DLD1 (cell line): ENCODE data around the gene CCDC184.
"Not testable (repeated sequence)": the region's sequence is repeated elsewhere in the genome, so short reads cannot be mapped to it uniquely, and the experiment has no call there.

ENCODE experiments used
- in situ Hi-C: cut with HindIII; loops from 2 replicates; pipeline ENCODE4 v1.10.0; 2017; ENCODE audit warnings: low sequenced_read_pairs

Gene CCDC184

DNA sequence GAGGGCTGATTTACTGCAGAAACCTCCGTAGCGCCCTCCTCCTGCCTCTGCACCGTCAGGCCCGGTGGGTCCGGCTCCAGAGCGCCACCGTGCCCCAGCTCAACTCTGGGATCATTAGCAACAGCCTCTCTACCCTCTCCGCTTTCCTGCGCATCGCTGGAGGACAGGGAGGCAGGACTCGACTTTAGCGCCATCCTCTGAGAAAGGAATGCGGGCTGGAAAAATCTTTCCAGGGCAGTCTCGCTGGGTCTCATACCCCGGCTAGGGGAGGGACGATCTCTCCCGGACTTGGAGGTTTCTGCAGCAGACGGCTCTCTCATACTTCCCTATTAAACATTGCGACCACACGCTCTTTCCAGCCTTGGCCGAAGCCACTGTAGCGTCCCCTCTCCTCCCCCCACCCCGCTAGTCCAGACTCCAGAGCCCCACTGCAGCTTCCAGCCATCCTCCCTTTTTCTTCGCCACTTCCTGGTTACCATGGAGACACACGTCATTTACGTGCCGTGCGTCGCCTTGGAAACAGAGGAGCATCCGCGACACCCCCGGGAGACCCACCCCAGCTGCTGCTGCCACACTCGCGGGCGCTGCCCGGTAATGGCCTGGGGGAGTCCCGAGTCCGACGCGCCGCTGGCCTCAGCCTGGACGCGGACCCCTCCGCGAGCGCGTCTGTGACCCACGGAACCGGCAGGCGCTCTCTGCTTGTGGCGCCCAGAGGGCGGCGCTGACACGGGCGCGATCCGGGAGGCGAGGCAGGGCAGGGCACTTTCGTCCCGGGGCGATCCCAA lies at the start of gene CCDC184:
TSS of gene CCDC184 (plus strand) at position 554 of the 785 bp plus-strand sequence. CDS start 479 bp downstream, outside the sequence.
- in situ Hi-C loops, result no loop called here

DNA sequence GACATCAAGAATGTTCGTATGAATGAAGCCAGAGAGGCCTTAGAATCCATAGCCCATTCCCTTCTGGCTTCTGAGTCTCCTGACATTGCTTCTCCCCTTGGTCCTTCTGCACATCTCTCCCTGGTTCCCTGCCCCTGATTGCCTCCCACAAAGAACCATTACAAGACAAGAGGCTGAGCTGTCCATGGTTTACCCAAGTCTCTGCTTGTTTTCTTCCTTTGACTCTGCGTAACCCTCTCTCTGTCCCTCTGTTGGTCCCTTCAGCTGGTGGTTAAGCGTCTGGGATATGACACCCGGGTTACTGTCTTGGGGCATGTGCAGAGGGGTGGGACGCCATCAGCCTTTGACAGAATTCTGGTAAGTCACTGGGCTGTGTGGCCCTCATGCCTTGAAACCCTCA lies 48.4 kb upstream of the CCDC184 start:
- in situ Hi-C loops, result no loop called here

DNA sequence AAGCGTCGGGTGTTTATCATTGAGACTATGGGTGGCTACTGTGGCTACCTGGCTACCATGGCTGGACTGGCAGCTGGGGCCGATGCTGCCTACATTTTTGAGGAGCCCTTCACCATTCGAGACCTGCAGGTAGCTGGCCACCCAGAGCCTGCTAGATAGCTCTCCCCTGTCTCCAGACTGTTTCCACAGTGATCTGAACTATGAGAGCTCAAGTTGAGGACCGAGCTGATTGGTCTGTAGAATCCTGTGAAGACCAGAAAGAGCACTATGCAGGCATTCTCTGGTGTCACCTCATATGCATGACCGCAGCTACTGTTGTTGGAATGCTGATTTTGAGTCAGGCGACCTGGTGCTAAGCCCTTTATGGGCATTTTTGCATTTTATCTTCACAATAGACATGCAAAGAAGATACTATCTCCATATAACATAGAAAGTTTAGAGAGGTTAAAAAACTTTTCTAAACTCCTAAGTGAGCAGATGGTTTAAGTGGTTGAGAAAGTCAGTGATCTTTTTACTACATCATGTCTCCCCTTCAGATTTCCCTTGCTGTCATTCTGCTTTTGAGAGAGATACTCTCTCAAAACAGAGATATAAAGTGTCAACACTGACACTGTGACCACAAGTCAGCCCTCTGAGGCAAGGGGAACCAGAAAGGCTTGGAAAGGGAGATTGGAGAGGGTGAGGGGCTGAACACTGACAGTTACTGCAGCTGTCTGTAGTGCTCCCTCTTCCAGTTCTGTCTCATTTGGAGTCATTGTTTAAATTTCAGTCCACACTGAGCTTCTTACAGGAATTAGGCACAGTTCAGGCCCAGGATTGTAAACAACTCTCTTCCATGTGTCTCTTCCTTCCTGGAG lies 40.4 kb upstream of the CCDC184 start:
- in situ Hi-C loops, result no loop called here

DNA sequence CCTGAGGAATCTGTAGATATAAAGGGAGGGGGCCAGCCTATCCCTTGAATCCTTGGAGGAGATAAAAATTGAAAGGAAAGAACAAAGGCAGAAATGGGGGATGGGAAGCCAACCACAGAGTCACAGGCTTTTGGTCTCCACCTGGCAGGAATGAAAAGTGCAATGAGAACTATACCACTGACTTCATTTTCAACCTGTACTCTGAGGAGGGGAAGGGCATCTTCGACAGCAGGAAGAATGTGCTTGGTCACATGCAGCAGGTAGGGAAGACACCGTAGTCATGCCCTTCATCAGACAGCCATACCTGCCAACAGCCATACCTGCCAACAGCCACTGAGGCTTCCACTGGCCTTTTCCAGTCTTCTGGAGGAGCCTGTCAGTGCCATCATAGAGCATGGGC lies 39.5 kb upstream of the CCDC184 start:
- in situ Hi-C loops, result no loop called here

DNA sequence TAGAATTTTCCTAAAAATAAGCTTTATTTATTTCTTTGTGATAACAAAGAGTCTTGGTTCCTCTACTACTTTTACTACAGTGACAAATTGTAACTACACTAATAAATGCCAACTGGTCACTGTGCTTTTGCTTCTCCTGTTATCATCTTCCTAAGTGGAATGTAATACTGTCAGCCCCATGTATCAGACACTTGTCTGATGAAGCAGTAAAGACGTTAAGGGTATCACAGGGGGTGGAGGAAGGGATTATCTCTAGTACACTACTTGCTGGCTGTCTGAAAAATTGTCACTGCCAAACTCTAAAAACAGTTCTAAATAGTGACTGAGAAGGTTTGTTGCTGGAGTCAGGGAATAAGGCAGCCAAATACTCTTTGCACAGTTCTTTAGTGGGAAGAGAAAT lies 37.5 kb upstream of the CCDC184 start:
- in situ Hi-C loops, result no loop called here

DNA sequence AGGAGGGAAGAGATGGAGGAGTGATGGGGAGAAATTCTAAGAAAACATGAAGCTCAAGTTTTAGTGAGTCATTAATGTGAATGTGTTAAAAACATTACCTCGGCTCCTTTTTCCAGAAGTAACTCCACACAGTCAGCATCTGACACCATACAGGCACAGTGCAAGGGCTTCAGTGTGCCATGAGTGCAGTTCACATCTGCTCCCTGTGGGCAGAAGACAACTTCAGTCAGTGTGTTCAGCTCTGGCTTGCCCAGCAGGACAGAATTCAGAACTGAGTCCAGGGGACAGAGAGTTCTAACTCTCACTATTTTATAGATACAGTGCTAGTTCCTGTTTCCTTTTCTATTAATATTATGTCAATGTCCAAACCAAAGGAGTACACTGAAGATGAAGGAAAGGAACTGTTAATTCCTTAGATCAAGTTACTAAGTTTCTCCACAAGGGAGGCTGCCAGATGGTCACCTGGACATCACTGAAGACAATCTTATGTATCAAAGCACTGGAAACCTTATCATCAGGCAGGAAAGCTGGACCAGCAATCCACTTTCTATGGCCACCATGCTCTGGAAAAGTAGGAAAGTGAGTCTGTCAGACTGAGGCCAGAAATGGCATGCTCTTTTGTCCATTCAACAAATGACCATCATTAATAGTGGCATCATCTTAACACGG lies 32.2 kb upstream of the CCDC184 start:
- in situ Hi-C loops, result no loop called here

DNA sequence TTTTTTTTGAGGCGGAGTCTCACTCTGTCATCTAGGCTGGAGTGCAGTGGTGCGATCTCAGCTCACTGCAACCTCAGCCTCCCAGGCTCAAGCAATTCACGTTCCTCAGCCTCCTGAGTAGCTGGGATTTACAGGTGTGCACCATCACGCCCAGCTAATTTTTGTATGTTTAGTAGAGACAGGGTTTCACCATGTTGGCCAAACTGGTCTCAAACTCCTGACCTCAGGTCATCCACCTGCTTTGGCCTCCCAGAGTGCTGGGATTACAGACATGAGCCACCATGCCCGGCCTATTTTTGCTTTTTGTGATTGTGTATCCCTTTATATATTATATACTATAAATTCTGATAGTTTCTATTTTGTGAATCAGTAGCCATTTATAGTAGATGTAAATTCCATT lies 27.7 kb upstream of the CCDC184 start:
- in situ Hi-C loops, result not testable (repeated sequence)

DNA sequence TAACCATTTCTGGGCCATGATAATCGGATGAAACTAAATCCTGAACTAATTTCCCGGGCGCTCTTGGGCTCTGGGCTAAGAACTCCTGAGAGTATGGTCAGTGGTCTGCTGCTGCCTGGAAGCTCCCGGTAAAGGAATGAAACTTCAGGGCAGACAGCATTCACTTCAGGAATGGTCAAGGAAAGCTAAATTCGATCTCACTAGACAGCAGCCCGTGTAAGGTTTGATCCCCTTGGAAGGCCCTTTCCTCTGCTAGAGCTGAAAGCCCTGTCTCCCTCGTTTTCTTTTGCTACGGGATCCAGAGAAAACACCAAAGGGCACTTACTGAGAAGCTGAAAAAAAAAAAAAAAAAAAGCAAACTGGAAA lies 26.8 kb upstream of the CCDC184 start:
- in situ Hi-C loops, result no loop called here

DNA sequence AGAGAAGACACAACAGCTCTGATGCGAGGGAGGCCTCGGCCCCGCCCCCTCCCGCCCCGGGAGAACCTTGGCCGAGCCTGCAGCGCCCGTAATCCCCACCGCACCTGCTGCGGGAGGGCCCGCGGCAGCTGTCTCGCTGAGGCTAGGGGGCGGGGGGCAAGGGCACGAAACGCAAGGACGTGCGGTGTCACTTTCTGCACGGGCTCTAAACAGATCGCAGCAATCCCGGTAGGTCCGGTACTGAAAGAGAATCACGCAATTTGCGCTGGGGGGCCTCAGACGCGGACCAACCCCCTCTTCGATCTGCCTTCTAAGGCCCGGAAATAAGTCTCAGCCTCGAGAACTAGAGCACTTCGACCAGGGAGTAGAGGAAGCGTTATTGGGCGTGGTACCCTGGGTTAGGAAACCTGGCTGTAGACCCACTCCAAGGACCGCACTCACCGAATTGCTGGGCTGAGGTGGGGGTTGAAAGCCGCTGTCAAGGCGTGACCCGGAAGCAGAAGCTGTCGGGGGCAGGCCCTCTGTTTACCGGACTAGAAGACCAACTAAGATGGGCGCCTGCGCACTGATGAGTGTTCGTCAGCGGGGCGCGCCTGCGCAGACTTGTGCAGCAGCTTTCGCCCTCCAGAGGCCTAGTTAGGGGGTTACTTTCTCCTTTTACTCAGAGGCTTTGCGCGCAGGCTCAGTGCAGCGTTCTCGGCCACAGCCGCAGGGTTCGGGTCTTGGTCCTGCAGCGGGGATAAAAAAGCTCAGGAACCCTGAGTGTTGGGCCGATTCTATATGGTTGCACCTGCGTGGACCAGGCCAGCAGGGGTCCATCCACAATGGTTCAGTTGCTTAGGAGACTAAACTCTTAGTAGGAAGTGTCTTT lies 26.2 kb upstream of the CCDC184 start, which contains the start of gene ASB8:
TSS of gene ASB8 (minus strand) at position 498 of the 871 bp plus-strand sequence. CDS start 4,019 bp downstream, outside the sequence.
- in situ Hi-C loops, result no loop called here

DNA sequence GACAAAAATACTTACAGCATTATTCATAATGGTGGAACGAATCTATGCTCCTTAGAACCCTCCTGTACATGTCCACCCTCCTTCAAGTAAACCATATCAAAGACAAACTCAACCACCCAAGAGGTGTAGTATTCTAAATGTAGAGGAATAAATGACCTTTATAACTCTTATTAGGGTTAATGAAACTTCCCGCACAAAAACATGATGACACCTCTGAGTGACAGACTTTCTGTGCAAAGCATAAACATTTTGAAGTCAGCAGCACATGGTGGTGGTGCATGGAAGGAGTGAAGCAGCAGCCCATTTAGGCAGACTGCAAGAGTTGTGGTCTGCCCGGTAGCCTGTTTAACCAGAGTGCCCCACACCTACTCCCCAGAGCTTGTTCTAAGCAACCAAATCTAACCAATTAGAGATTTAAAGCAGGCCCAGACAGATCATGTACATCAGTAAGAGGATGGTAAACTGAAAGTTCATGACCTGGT lies 25.5 kb upstream of the CCDC184 start:
- in situ Hi-C loops, result no loop called here

DNA sequence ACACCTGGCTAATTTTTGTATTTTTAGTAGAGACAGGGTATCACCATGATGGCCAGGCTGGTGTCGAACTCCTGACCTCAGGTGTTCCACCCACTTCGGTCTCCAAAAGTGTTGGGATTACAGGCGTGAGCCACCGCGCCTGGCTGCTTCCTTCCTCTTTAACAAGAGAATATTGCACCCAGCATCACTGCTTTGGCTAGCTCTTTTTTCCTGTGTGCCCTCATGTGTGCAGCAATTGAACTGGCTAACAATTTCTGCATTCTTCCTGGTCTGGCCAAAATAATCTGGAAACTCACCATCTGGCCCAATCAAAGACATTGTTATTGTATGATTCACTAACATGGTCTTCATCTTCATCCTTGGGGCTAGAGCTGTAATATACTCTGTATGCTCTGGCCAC lies 23.4 kb upstream of the CCDC184 start:
- in situ Hi-C loops, result no loop called here

DNA sequence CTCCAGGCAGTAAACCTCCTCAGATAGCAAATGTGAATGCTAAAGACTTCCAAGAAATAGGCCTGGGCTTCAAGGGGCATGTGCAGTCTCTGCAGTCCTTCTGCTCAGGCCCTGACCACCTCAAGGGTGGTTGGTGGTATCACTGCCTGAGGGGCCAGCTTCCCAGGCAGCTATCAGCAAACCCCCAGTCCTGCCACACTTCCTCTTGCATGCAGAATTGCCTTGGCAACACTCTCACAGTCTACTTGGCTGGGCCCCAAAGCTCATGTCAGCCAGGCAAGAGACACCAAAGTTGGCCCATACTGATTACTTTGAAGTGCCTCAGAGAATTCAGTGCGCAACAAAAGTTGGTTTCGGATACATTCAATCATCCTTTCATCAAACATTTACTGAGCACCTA lies 22.6 kb upstream of the CCDC184 start:
- in situ Hi-C loops, result no loop called here

DNA sequence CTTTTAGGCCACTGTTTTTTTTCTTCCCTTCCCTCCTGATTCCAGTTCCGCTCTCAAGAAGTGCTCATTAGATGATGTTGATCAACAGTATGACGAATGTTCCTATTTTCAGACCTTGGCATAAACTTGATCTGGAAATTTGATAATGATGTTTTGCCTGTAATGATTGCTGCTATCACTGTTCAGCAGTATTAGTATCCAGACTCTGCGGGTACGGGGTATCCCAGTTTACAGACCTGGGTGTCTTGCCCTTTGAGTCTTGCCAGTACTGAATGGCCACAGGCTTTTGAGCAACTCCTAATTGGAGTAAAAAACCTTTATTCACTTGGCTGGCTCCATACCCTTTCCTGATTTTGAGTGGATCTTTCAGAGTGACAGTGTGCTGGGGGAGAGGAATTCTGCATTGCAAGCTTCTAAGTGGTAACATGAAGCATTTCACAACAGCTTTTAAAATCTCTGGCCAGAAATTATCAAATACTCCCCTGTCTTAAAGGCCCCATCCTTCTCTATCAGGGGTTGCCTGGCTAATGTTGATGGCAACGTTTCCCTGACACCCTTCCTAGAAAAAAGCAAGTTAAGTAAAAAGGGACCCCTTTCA lies 20.2 kb upstream of the CCDC184 start:
- in situ Hi-C loops, result no loop called here

DNA sequence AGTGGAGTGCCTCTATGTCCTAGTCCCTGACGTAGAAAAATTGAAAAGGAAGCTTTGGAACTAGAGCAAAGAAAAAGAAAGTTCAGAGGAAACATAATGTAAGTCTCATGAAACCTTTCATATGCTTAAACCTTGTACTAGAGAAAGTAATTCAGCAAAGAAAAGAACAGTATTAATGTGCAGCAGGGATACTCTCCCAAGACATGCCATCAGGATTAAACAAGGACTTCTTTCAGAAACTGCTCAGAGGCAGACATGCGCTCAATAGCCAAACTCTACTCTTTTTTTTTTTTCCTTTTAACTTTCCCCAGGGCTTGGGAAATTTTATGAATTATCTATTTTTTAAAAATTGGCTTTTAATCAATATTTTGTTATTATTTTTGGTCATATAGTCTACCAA lies 19.0 kb upstream of the CCDC184 start:
- in situ Hi-C loops, result no loop called here

DNA sequence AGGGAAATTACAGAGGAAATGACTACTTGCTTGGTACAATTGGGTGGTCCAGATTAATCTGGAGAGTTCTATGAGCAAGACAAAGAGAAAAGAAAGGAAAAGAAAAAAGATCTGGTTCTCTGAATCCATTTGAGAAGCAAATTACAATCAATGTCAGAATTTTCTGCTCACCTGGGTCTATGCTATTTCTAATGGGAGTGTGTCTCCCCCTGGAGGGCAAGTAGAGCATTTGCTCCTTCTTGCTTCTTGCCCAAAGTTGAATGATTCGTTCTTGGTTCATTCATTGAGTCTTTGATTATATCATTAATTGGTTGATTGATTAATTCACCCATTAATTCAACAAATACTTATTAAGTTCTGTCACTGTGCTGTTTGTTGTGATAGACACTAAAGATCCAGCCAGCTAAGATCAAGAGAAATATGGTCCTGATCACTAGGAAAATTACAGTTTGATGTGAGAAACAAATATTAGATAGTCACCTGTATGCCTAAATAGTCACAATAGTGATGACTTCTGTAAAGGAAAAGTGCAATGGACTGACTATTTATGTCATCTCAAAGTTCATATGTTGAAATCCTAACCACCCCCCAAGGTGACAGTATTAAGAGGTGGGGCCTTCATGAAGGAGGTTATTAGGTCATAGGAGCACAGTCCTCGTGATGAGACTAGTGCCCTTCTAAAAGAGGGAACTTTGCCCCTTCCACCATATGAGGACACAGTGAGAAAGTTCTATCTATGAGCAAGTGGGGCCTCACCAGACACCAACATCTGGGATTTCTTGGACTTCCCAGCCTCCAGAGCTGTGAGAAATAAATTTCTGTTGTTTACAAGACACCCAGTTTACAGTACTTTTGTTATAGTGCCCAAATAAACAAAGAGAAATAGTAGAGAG lies 18.1 kb upstream of the CCDC184 start:
- in situ Hi-C loops, result no loop called here

DNA sequence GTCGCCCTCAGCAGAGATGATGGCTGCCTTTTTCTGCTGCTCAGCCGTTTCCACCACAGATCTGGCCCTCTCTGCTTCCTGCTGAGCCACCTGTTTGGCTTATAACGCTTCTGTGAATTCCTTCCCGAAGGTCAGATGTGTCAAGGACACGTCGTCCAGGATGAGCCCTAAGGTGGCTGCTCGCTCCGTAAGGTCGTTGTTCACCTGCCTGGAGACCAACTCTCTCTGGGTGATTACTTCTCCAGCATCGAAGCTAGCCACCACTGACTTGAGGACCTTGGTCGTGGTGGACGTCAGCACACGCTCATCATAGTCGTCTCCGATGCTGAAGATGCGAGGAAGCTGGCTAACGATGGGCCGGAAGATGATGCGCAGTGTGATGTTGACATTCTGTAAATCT lies 14.4 kb upstream of the CCDC184 start:
- in situ Hi-C loops, result no loop called here

DNA sequence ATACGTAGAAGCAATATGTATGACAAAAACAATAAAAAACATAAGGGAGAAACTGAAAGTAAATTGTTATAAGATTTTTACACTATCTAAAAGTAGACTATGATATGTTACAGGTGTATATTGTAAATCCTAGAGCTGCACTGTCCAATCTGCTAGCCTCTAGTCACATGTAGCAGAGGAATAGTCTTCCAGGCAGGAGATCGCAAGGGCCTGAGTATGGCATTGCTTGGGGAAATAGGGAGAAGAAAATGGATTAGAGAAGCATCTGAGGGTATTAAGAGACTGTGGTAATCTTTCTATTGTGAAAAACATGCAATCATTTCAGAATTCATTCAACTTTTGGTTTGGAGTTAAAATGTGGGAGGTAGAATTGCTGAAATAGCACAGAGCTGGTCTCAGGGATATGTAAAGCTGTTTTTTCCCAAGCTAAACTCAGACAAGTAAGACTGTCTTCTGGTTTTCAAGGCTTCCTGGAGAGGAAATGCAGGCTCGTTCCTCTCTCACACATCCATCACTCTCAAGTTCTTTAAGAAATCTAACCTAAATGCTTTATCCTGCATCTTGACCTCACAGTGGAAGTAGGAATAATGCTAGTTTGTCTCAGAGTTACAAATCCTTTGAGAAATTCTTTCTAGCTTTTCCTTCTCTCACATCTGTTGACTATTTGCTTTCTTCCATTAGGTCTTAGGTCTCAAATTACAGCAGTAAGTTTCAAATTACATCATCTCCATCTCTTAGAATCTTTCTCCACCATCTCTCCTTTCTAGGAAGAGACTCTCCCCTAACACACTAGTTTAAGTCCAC lies 7.6 kb upstream of the CCDC184 start:
- in situ Hi-C loops, result no loop called here

DNA sequence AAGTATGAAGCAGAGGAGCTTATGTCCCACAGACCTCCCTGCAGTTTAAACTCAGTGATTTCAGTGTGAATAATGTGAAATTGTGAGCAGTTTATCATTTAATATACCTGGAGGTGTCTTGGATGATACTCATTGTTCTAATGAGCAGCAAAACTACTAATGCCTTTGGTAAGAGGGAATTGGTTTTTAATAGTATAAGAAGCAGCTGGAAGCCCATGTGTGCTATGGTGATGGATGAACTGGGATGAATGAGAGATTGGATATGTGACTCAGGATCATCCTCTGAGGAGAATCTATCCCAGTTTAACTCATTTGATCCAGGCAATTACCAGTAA lies 7.1 kb upstream of the CCDC184 start:
- in situ Hi-C loops, result no loop called here
